H1 (cell line): Measurements from ENCODE around the gene VSTM2B. TPM values are rescaled to one million over a fixed set of nuclear protein-coding genes. Genes with fewer than 3 reads are reported as not detected.

Source experiments
- ASH2L ChIP-seq: fragments of 200-600, 300-600 bp; sonication (generic); IDR thresholded peaks from one replicate; pipeline ENCODE4 v1.7.1; 2017; ENCODE audit warnings: low read length
- EP300 ChIP-seq, 2 experiments: IDR thresholded peaks; 1 replicate in 1 of 2; 2 replicates in 1 of 2; pipeline ENCODE4 v1.6.1; 2011 to 2012; ENCODE audit warnings: low read depth in 2 of 2, low read length in 2 of 2, mild to moderate bottlenecking in 2 of 2, borderline replicate concordance in 1 of 2, inconsistent platforms in 1 of 2, moderate library complexity in 1 of 2
- SIN3A ChIP-seq, 2 experiments: IDR thresholded peaks in 1 of 2; conservative IDR thresholded peaks in 1 of 2; 2 replicates each; pipeline ENCODE4 v1.6.1; 2011 to 2012; ENCODE audit warnings: low read length in 2 of 2, improper control_type of control experiment in 1 of 2, low read depth in 1 of 2, mild to moderate bottlenecking in 1 of 2
- SP2 ChIP-seq: IDR thresholded peaks from 2 replicates; pipeline ENCODE4 v1.6.1; 2012; ENCODE audit warnings: mild to moderate bottlenecking, low read length, inconsistent platforms
- SUZ12 ChIP-seq: fragments of 200-600 bp; sonication (generic); IDR thresholded peaks from 2 replicates; pipeline ENCODE4 v1.6.1; 2012; ENCODE audit warnings: mild to moderate bottlenecking, inconsistent platforms, low read length, moderate library complexity, mixed read lengths
- TAF7 ChIP-seq: optimal IDR thresholded peaks from 2 replicates; pipeline ENCODE3; 2011; ENCODE audit warnings: low read depth, mild to moderate bottlenecking, inconsistent platforms, low read length, moderate library complexity, borderline replicate concordance
- TCF12 ChIP-seq: IDR thresholded peaks from 2 replicates; pipeline ENCODE4 v1.6.1; 2011; ENCODE audit warnings: low read depth, mild to moderate bottlenecking, low read length
- TEAD4 ChIP-seq: IDR thresholded peaks from 2 replicates; pipeline ENCODE4 v1.6.1; 2012; ENCODE audit warnings: low read depth, low read length, inconsistent platforms, mixed read lengths
- ZNF274 ChIP-seq: IDR thresholded peaks from 2 replicates; pipeline ENCODE4 v1.7.0; 2012; ENCODE audit warnings: low read length, borderline replicate concordance; ENCODE audit errors: extremely low read depth
- polyA plus RNA-seq, 7 experiments: library from polyadenylated mRNA; depleted of rRNA in 3 of 7; stranded (reverse) in 5 of 7; unstranded in 2 of 7; fragments of >200 nt in 5 of 7; fragments of 200-250 nt in 2 of 7; gene quantifications; 1 replicate in 5 of 7; 2 replicates in 1 of 7; 4 replicates in 1 of 7; pipeline versions ENCODE4 v1.2.1 to v1.2.3, GENCODE V29; 2011 to 2013; ENCODE audit warnings: missing spikeins in 2 of 7, mixed read lengths in 2 of 7
- total RNA-seq: library from RNA; stranded (reverse); fragmentation: NEBNext Ultra II Directional; extraction: Animal tissue kit (Norgen Biotek cat#: 25700); gene quantifications from 2 replicates; pipeline ENCODE4 v1.2.1, GENCODE V29; 2021
- TF ChIP-seq, protein P1 (sequence below): IDR thresholded peaks from 2 replicates; pipeline ENCODE4 v1.6.1; 2012; ENCODE audit warnings: inconsistent platforms

VSTM2B gene
- total and polyA plus RNA-seq, 2 of the 8 experiments (the other 6 are each of a cell fraction or from before 2014, with no cell fraction given), result 0.82 to 1.5 TPM

DNA sequence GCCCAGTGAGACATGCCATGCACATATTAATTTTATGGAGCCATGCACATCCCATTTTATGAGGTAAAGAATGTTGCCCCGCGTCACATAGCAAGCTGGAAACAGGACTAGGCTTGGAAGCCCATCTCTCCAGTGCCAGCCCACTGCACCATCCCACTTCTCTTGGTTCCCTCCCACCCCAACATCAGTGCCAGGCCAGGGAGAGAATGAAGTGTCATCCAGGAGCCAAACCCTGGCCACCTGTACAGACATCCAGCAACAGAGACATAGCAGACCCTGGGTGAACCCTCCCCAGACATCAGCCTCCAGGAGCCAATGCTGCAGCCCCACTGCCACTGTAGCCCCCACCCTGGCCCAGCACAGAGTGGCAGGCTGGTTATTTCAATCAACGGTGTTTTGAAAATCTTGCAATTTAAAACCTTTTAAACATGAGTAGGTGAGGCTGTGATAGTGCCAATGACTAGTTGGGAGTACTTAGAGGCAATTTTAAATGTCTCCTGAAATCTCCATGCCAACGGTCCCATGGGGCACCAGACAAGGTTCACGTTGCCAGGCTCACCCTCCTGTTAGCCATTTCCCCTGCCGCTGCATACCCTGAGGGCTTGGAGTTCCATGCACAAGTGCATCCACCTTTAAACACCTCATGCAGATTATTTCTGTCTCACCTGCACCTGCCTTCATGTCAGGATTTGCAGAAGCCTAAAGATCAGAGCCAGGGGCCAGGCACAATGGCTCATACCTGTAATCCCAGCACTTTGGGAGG lies 34.7 kb downstream of the VSTM2B start (continued):
- no peak for TF ChIP-seq EP300 (IDR thresholded peaks at IDR 0.05; ENCODE audit: borderline replicate concordance in 1 of 2, low read depth in 2 of 2, low read length in 2 of 2)
- no peak for TF ChIP-seq ASH2L
- TF ChIP-seq SP2, result no peak
- TF ChIP-seq SUZ12, result no peak
- TF ChIP-seq TEAD4, result no peak
- TF ChIP-seq SIN3A (conservative IDR thresholded peaks at IDR 0.05 in 1 of 2, IDR thresholded peaks at IDR 0.05 in 1 of 2; ENCODE audit: low read depth in 1 of 2, low read length in 2 of 2), result no peak
- TF ChIP-seq TCF12, result no peak
- TF ChIP-seq, protein P1, sequence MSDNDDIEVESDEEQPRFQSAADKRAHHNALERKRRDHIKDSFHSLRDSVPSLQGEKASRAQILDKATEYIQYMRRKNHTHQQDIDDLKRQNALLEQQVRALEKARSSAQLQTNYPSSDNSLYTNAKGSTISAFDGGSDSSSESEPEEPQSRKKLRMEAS, result no peak
- TF ChIP-seq ZNF274, result no peak
- no peak for TF ChIP-seq TAF7
